Lung (tissue), 16 donors: ENCODE measurements around the gene DRD2. TPM values are rescaled to one million over a fixed set of nuclear protein-coding genes. Genes with fewer than 3 reads are reported as not detected.
A peak's percentile ranks its signal among the peaks of the same experiment; 100 is the strongest.
"Not testable (repeated sequence)": the region's sequence is repeated elsewhere in the genome, so short reads cannot be mapped to it uniquely, and the experiment has no call there.

Source experiments
- ATAC-seq: fragments of 200-7000 bp; cut with Tn5 transposase; one replicate; pipeline ENCODE4 v1.9.1; 2020; ENCODE audit warnings: moderate number of reproducible peaks; ENCODE audit not compliant: insufficient read depth, low FRiP score
- DNase-seq, 3 donors: peaks; one replicate each; pipeline ENCODE4 v3.0.0-alpha.2; 2013 to 2017
- H3K27ac ChIP-seq, 2 donors: one replicate each; pipeline ENCODE4 v1.5.1; 2013; ENCODE audit warnings: mild to moderate bottlenecking in 2 of 2, moderate library complexity in 2 of 2, control low read depth in 1 of 2, inconsistent platforms in 1 of 2, low read depth in 1 of 2, low read length in 1 of 2
- H3K27me3 ChIP-seq, 3 donors: one replicate each; pipeline ENCODE4 v1.5.1; 2013; ENCODE audit warnings: low read length in 2 of 3; ENCODE audit not compliant: control insufficient read depth in 3 of 3, insufficient read depth in 3 of 3
- H3K36me3 ChIP-seq, 4 donors: one replicate each; pipeline ENCODE4 v1.5.1; 2013; ENCODE audit warnings: low read length in 4 of 4, mild to moderate bottlenecking in 1 of 4, moderate library complexity in 1 of 4; ENCODE audit not compliant: control insufficient read depth in 4 of 4, insufficient read depth in 4 of 4
- H3K4me1 ChIP-seq, 5 donors: one replicate each; pipeline ENCODE4 v1.5.1; 2013; ENCODE audit warnings: low read length in 5 of 5, mild to moderate bottlenecking in 2 of 5, moderate library complexity in 1 of 5; ENCODE audit not compliant: control insufficient read depth in 5 of 5, insufficient read depth in 5 of 5
- H3K4me3 ChIP-seq: one replicate; pipeline ENCODE4 v1.5.1; 2013; ENCODE audit warnings: mild to moderate bottlenecking, control low read depth, moderate library complexity
- H3K9ac ChIP-seq, 2 donors: one replicate each; pipeline ENCODE4 v1.5.1; 2013; ENCODE audit warnings: low read length in 2 of 2, control low read depth in 1 of 2; ENCODE audit not compliant: insufficient read depth in 1 of 2
- H3K9me3 ChIP-seq, 4 donors: one replicate each; pipeline ENCODE4 v1.5.1; 2013; ENCODE audit warnings: low read length in 3 of 4, mild to moderate bottlenecking in 1 of 4, moderate library complexity in 1 of 4; ENCODE audit not compliant: control insufficient read depth in 4 of 4, insufficient read depth in 3 of 4
- CTCF ChIP-seq: IDR thresholded peaks from 2 replicates; pipeline ENCODE4 v1.5.1; 2012; ENCODE audit warnings: mild to moderate bottlenecking; ENCODE audit errors: control extremely low read depth, extremely low read depth
- WGBS, 2 donors: extraction: QIAGEN DNeasy Blood & Tissue Kit; methylation state at CpG; one replicate each; pipeline ENCODE4 v1.1.7; 2013; 5-methylcytosine and 5-hydroxymethylcytosine counted together
- long read RNA-seq, 5 donors: transcript quantifications; one replicate each; lab custom pipeline, GENCODE V29; 2026
- polyA plus RNA-seq, 2 donors: library from polyadenylated mRNA; stranded (reverse); fragments of 200-250 nt; gene quantifications; one replicate each; pipeline ENCODE4 v1.2.1, GENCODE V29; 2013
- total RNA-seq, 2 donors: library from RNA; depleted of rRNA in 1 of 2; stranded (reverse); fragments of >200 nt in 1 of 2; gene quantifications; one replicate each; pipeline ENCODE4 v1.2.1, GENCODE V29; 2014 to 2021
- donor health status: control.
- donor health status: control.
- donor health status: Bipolar disorder and iron deficiency.
- donor health status: healthy.
- donor health status: DM: yes; HTN: yes; CAD: no.

The DRD2 gene
- total RNA-seq (under 1 TPM in 1 of 2 donors, not detected in 1; 0.28 TPM), polyA plus RNA-seq (under 1 TPM in 1 of 2 donors, not detected in 1; 0.08 TPM)
- long read RNA-seq, donor 1, result 0 reads
- long read RNA-seq, donor 2, result 0 reads
- long read RNA-seq, donor 3, result 0 reads
- long read RNA-seq, donor 4, result 0 reads
- long read RNA-seq, donor 5, result 0 reads

GRCh38 chr11:113475160-113475761 lies at the start of gene DRD2:
Gene DRD2, minus strand, starts transcription at chr11:113475398. Its CDS starts 50,747 bp downstream, at chr11:113424651.
- TF ChIP-seq CTCF, result no peak
- no peak for ATAC-seq
- peaks cover 0 to 6% (median 0%) of the 10 kb centered on the region in 5 donors for H3K4me1 ChIP-seq
- 3 to 4% methylated on average over 27 to 58 of the region's 65 CpGs for WGBS, 2 donors
- peaks cover 0 to 13% (median 0%) of the 10 kb centered on the region in 4 donors for H3K9me3 ChIP-seq
- no peak within 1 kb of the TSS for H3K27ac ChIP-seq
- no peak within 1 kb of the TSS for H3K4me3 ChIP-seq
- no peak within 1 kb of the TSS for H3K9ac ChIP-seq
- no peaks in the 10 kb centered on the region for H3K36me3 ChIP-seq
- peaks cover 23 to 46% (median 29%) of the 10 kb centered on the region in 3 donors for H3K27me3 ChIP-seq
- peak; percentile 1 to 19 (median 18) for DNase-seq

DNA sequence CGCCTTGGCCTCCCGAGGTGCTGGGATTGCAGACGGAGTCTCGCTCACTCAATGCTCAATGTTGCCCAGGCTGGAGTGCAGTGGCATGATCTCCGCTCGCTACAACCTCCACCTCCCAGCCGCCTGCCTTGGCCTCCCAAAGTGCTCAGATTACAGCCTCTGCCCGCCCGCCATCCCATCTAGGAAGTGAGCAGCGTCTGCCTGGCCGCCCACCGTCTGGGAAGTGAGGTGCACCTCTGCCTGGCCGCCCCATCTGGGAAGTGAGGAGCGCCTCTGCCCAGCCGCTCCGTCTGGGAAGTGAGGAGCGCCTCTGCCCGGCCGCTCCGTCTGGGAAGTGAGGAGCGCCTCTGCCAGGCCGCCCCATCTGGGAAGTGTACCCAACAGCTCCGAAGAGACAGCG lies 48.7 kb upstream of the DRD2 start:
- not testable (repeated sequence) for H3K27me3 ChIP-seq, H3K36me3 ChIP-seq, H3K9ac ChIP-seq, H3K27ac ChIP-seq, H3K4me3 ChIP-seq, ATAC-seq, H3K4me1 ChIP-seq, DNase-seq, H3K9me3 ChIP-seq
- WGBS, 2 donors, result 94 to 97% methylated on average over 22 to 24 of the region's 24 CpGs

GRCh38 chr11:113521737-113522517 lies 46.7 kb upstream of the DRD2 start:
- no peak for TF ChIP-seq CTCF
- no peak for ATAC-seq
- Histone ChIP-seq H3K9me3 (peaks cover 0 to 3% (median 2%) of the 10 kb centered on the region in 4 donors), H3K9ac (no peak overlapping the region), H3K36me3 (no peaks in the 10 kb centered on the region), H3K27me3 (peaks cover 0 to 3% (median 2%) of the 10 kb centered on the region in 3 donors), H3K4me3 (no peak overlapping the region), H3K4me1 (no peaks in the 10 kb centered on the region), H3K27ac (no peak overlapping the region)
- DNase-seq, result no peak
- WGBS, 2 donors, result 53 to 56% methylated on average over 3 of the region's 3 CpGs

GRCh38 chr11:113519989-113520613 lies 44.9 kb upstream of the DRD2 start:
- no peak for ATAC-seq
- WGBS, 2 donors, result 53 to 59% methylated on average over 4 of the region's 4 CpGs

More at GRCh38 chr11:113519989-113520613, 44.9 kb upstream of the DRD2 start:
- TF ChIP-seq CTCF, result no peak
- Histone ChIP-seq H3K4me1 (no peaks in the 10 kb centered on the region), H3K9ac (no peak overlapping the region), H3K36me3 (no peaks in the 10 kb centered on the region), H3K27ac (no peak overlapping the region), H3K4me3 (no peak overlapping the region), H3K27me3 (peaks cover 0 to 3% (median 2%) of the 10 kb centered on the region in 3 donors), H3K9me3 (peaks cover 0 to 3% (median 2%) of the 10 kb centered on the region in 4 donors)
- no peak for DNase-seq
